ENCODE results near the gene PXDC1.

PXDC1 gene

GRCh38 chr6:3751077-3751729, at the start of gene PXDC1:
PXDC1 (minus strand) TSS chr6:3751713; CDS start chr6:3751531, 182 bp downstream.
- no peak for DNase-seq (ENCODE audit: low read depth, low spot score)

GRCh38 chr6:3800850-3801591, 49.5 kb upstream of the PXDC1 start:
- peak; percentile 70 for DNase-seq (ENCODE audit: low read depth, low spot score)

GRCh38 chr6:3799719-3800118, 48.2 kb upstream of the PXDC1 start:
- DNase-seq (ENCODE audit: low read depth, low spot score), result no peak

- no peak for DNase-seq (ENCODE audit: low read depth, low spot score)
Measured at GRCh38 chr6:3798055-3798919, 46.8 kb upstream of the PXDC1 start.

GRCh38 chr6:3797231-3798054, 45.9 kb upstream of the PXDC1 start:
- DNase-seq (ENCODE audit: low read depth, low spot score), result no peak

- no peak for DNase-seq (ENCODE audit: low read depth, low spot score)
Measured at GRCh38 chr6:3796719-3797041, 45.2 kb upstream of the PXDC1 start.

GRCh38 chr6:3795836-3796718, 44.6 kb upstream of the PXDC1 start:
- DNase-seq (ENCODE audit: low read depth, low spot score), result no peak

GRCh38 chr6:3794092-3794491, 42.6 kb upstream of the PXDC1 start:
- DNase-seq (ENCODE audit: low read depth, low spot score), result no peak

- DNase-seq (ENCODE audit: low read depth, low spot score), result no peak
Measured at GRCh38 chr6:3793545-3793944, 42.0 kb upstream of the PXDC1 start.

- DNase-seq (ENCODE audit: low read depth, low spot score), result no peak
Measured at GRCh38 chr6:3791526-3792203, 40.2 kb upstream of the PXDC1 start.

- DNase-seq (ENCODE audit: low read depth, low spot score), result no peak
Measured at GRCh38 chr6:3789896-3790558, 38.5 kb upstream of the PXDC1 start.

GRCh38 chr6:3789018-3789895, 37.7 kb upstream of the PXDC1 start:
- no peak for DNase-seq (ENCODE audit: low read depth, low spot score)

- DNase-seq (ENCODE audit: low read depth, low spot score), result no peak
Measured at GRCh38 chr6:3788408-3789017, 37.0 kb upstream of the PXDC1 start.

- no peak for DNase-seq (ENCODE audit: low read depth, low spot score)
Measured at GRCh38 chr6:3786141-3786540, 34.6 kb upstream of the PXDC1 start.

- DNase-seq (ENCODE audit: low read depth, low spot score), result no peak
Measured at GRCh38 chr6:3785745-3786098, 34.2 kb upstream of the PXDC1 start.

GRCh38 chr6:3784885-3785744, 33.6 kb upstream of the PXDC1 start:
- DNase-seq (ENCODE audit: low read depth, low spot score), result no peak

- DNase-seq (ENCODE audit: low read depth, low spot score), result no peak
Measured at GRCh38 chr6:3784423-3784822, 32.9 kb upstream of the PXDC1 start.
